GM12892 (cell line): Measurements from ENCODE around the gene PTPN14.

ENCODE experiments used
- DNase-seq: peaks from one replicate; pipeline ENCODE4 v3.0.0; 2011; ENCODE audit not compliant: insufficient read length
- FAIRE-seq: peaks from 2 replicates; lab custom pipeline; 2011; peaks lifted over from hg19 to GRCh38; lab: Jason Lieb, UNC
- POLR2A ChIP-seq: IDR thresholded peaks from 2 replicates; pipeline ENCODE4 v1.6.1; 2011; ENCODE audit warnings: low read depth, low read length, control low read depth
- POLR2AphosphoS5 ChIP-seq: IDR thresholded peaks from 2 replicates; pipeline ENCODE4 v1.6.1; 2011; ENCODE audit warnings: low read depth, low read length, control low read depth
- TAF1 ChIP-seq: IDR thresholded peaks from 2 replicates; pipeline ENCODE4 v1.6.1; 2011; ENCODE audit warnings: low read depth, mild to moderate bottlenecking, control low read depth, low read length, borderline replicate concordance

The PTPN14 gene

GRCh38 chr1:214423045-214423444 is 128.4 kb downstream of the PTPN14 start:
- no peak for DNase-seq
- no peak for FAIRE-seq
- TF ChIP-seq POLR2AphosphoS5, result no peak
- TF ChIP-seq POLR2A, result no peak
- no peak for TF ChIP-seq TAF1

DNA sequence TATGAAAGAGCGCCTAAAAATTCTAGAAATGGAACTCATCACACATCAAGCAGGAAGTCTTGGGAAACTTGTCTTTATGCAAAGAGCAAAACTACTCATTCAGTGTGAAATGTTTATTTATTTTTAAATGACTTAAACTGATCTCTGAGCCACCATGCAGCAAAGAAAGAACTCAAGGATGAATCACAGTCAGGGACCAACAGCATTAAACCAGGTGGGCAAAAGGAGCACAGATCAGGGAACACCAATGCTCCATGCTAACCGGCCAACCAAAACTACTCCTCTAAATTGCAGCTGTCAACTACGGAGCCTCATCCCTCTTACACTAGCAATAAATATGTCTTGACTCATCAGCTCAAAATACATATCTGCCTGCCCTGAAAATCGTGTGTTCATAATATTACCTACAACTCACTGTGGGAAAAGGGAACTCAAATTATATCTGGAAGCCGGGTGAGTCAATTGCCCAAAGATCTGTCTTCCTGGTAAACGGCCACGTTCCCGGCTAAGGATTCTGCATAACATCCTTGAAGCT is 129.2 kb downstream of the PTPN14 start:
- FAIRE-seq (no peak), DNase-seq (no peak)
- TF ChIP-seq POLR2A (no peak), TAF1 (no peak), POLR2AphosphoS5 (no peak)

DNA sequence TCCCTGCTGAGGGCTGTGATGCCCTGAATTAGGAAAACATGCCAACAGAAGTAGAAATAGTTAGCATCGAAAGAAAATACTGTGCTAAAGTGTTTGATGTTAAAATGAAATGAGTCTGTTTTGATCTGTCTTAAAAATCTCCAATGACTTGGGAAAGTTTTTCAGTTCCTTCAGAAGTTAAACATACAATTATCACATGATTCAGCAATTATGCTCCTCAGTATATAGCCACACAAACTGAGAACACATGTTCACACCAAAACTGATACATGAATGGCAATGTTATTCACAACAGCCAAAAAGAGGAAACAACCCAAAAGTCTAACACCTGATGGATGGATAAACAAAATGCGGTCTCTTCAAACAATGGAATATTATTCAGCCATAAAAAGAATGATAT is 130.6 kb downstream of the PTPN14 start:
- no peak for DNase-seq
- FAIRE-seq, result no peak
- no peak for TF ChIP-seq TAF1

- TF ChIP-seq TAF1, result no peak
- no peak for TF ChIP-seq POLR2A
- no peak for TF ChIP-seq POLR2AphosphoS5
- DNase-seq (no peak), FAIRE-seq (no peak)
These were observed 131.1 kb downstream of the PTPN14 start for GRCh38 chr1:214420341-214420740.

- no peak for TF ChIP-seq TAF1
- no peak for TF ChIP-seq POLR2A
- no peak for TF ChIP-seq POLR2AphosphoS5
- FAIRE-seq (no peak), DNase-seq (no peak)
These were observed 131.8 kb downstream of the PTPN14 start for GRCh38 chr1:214419650-214420049.

GRCh38 chr1:214418391-214418790 is 133.0 kb downstream of the PTPN14 start:
- FAIRE-seq (no peak), DNase-seq (no peak)
- no peak for TF ChIP-seq TAF1
- TF ChIP-seq POLR2AphosphoS5, result no peak
- no peak for TF ChIP-seq POLR2A

GRCh38 chr1:214417545-214418210 is 133.7 kb downstream of the PTPN14 start:
- TF ChIP-seq POLR2AphosphoS5 (no peak), TAF1 (no peak), POLR2A (no peak)
- FAIRE-seq (no peak), DNase-seq (no peak)

DNA sequence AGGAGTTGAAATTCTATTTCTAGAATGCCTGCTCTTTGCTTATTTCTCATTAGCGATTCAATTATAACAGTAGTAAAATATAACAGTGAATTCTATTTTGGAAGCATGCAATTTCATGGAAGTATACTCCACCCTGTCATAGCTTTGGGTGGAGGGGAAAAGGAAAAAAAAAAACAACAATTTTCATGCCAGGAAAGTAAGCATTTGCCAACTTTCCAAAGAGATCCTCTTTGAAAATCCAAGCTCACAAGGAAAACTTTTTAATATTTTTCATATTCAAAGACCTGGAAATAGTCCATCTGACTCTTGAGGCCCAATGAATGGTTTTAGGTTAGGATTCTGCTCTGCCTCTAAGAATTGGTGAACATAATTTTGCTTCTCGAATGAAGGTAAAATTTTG is 134.5 kb downstream of the PTPN14 start:
- no peak for DNase-seq
- FAIRE-seq, result no peak
- no peak for TF ChIP-seq POLR2A
- TF ChIP-seq POLR2AphosphoS5, result no peak
- no peak for TF ChIP-seq TAF1

DNA sequence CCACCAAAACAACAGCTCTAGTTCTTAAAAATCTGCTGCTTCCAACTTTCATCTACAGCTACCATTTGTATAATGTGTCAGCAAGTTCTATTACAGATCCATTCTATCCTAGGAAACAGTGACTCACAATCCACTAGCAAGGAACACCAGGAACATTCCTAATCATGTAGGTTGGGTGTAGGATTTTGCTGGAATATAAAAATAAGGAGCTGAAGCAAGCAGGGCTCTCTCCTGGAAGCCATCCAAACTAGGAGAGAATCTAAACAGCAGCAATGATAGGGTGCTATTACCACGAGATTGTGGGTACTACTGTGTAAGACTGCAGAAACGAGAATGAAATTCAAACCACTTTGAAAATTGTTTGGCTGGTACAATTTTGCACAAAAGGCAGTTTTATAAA is 135.0 kb downstream of the PTPN14 start:
- FAIRE-seq, result no peak
- no peak for DNase-seq
- TF ChIP-seq TAF1 (no peak), POLR2AphosphoS5 (no peak), POLR2A (no peak)

DNA sequence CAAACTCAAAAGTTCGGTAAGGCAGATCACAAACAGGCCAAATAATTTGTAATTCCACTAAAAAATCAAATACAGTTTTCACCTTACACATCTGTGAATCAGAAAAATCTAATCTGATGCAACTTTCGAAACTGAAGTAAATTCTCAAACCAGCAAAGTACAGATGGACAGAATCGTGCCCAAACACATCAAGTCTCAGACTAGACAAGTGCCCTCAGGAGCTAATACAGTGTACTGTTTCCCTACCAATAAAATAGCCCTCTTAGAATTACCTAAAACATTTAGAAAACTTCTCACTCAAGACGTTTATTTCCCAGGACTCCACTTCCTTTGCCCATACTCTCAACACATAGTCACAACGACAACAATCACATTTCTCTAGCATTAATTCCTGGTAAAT is 136.3 kb downstream of the PTPN14 start:
- DNase-seq (no peak), FAIRE-seq (no peak)
- no peak for TF ChIP-seq POLR2A
- TF ChIP-seq POLR2AphosphoS5, result no peak
- TF ChIP-seq TAF1, result no peak

GRCh38 chr1:214414691-214415090 is 136.7 kb downstream of the PTPN14 start:
- TF ChIP-seq POLR2A (no peak), TAF1 (no peak), POLR2AphosphoS5 (no peak)
- no peak for DNase-seq
- no peak for FAIRE-seq

- TF ChIP-seq POLR2A, result no peak
- TF ChIP-seq POLR2AphosphoS5, result no peak
- TF ChIP-seq TAF1, result no peak
- FAIRE-seq, result no peak
- DNase-seq, result no peak
These were observed 138.1 kb downstream of the PTPN14 start for GRCh38 chr1:214413315-214413714.
